ENCODE data around the gene RYR3.
A peak's percentile ranks its signal among the peaks of the same experiment; 100 is the strongest.

Gene RYR3

DNA sequence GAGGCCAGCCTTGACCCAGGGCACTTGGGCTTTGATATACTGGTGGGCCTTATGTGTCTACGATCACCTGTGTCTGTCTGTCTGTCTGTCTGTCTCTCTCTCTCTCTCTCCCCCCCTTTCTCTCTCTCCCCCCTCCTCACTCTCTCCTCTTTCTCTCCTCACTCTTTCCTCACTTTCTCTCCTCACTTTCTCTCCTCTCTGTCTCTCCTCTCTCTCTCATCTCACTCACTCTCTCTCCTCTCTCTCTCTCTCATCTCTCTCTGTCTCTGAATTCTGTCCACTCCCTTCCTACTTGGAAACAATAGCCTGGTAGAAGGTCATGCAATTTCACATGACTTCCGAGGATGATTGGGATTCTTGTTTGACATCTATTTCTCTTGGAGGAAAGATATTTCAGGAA, 388.4 kb downstream of the RYR3 start:
- H3K4me3 ChIP-seq (ENCODE audit: insufficient read depth, low read length, poor library complexity, severe bottlenecking): no peak overlapping the region
- H3K9me3 ChIP-seq (ENCODE audit: insufficient read depth, low read length): no peaks in the 10 kb centered on the region
- no peaks in the 10 kb centered on the region for H3F3A ChIP-seq (ENCODE audit: insufficient read depth)
- H3K9ac ChIP-seq (ENCODE audit: low read length): no peak overlapping the region
- no peaks in the 10 kb centered on the region for H3K9me2 ChIP-seq (replicated peaks; ENCODE audit: insufficient read depth, low read length)
- no peak overlapping the region for H2AFZ ChIP-seq (ENCODE audit: low read depth, low read length, severe bottlenecking)
- no peaks in the 10 kb centered on the region for H3K36me3 ChIP-seq (ENCODE audit: low read length)
- H3K27ac ChIP-seq (ENCODE audit: low read depth, low read length): no peak overlapping the region
- H3K27me3 ChIP-seq (ENCODE audit: low read length): no peaks in the 10 kb centered on the region
- H3K4me2 ChIP-seq (ENCODE audit: low read depth, low read length, poor library complexity, severe bottlenecking): no peak overlapping the region
- H4K20me1 ChIP-seq (ENCODE audit: low read depth, low read length): no peaks in the 10 kb centered on the region
- no peaks in the 10 kb centered on the region for H3K79me2 ChIP-seq (ENCODE audit: insufficient read depth, low read length)
- no peak for TF ChIP-seq EZH2phosphoT487 (conservative IDR thresholded peaks at IDR 0.05; ENCODE audit: low read length)
- TF ChIP-seq, protein P1, sequence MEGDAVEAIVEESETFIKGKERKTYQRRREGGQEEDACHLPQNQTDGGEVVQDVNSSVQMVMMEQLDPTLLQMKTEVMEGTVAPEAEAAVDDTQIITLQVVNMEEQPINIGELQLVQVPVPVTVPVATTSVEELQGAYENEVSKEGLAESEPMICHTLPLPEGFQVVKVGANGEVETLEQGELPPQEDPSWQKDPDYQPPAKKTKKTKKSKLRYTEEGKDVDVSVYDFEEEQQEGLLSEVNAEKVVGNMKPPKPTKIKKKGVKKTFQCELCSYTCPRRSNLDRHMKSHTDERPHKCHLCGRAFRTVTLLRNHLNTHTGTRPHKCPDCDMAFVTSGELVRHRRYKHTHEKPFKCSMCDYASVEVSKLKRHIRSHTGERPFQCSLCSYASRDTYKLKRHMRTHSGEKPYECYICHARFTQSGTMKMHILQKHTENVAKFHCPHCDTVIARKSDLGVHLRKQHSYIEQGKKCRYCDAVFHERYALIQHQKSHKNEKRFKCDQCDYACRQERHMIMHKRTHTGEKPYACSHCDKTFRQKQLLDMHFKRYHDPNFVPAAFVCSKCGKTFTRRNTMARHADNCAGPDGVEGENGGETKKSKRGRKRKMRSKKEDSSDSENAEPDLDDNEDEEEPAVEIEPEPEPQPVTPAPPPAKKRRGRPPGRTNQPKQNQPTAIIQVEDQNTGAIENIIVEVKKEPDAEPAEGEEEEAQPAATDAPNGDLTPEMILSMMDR (IDR thresholded peaks at IDR 0.05; ENCODE audit: insufficient read depth, low read length, poor library complexity, severe bottlenecking): no peak

DNA sequence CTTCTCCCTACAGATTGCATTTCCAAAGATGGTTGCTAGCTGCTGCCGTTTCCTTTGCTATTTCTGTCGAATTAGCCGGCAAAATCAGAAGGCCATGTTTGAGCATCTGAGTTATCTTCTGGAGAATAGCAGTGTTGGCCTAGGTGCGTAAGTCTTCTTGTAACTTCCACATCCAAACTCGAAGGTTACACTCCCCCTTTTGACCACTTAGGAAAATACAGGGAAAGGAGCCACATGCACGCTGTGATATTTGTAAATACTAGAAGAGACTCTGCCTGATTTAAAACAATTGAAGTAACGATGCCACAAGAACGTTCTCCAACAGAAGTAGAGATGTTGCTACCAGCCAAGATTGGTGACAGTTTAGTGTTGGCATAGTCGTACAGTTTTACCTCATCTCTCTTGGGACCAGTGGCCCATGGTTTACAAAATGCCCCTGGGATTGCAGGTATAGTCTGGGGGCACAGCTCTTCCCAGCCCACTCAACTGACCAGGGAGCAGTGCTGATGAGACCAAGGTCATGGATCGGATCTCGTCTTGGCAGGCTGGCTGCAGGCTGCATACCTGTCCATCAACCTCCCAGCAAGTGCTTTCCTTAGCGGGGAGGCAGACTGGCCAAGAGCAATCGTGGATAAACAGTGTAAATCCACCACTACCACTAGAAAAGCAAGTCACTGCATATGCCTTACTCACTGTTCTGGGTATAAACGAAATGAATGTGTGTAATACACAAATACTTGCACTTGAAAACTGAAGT, 389.1 kb downstream of the RYR3 start:
- H3K9ac ChIP-seq (ENCODE audit: low read length): no peak overlapping the region
- no peak overlapping the region for H2AFZ ChIP-seq (ENCODE audit: low read depth, low read length, severe bottlenecking)
- H4K20me1 ChIP-seq (ENCODE audit: low read depth, low read length): no peaks in the 10 kb centered on the region
- no peaks in the 10 kb centered on the region for H3K36me3 ChIP-seq (ENCODE audit: low read length)
- H3K4me2 ChIP-seq (ENCODE audit: low read depth, low read length, poor library complexity, severe bottlenecking): no peak overlapping the region
- no peaks in the 10 kb centered on the region for H3K9me2 ChIP-seq (replicated peaks; ENCODE audit: insufficient read depth, low read length)
- H3K27ac ChIP-seq (ENCODE audit: low read depth, low read length): no peak overlapping the region
- no peaks in the 10 kb centered on the region for H3K9me3 ChIP-seq (ENCODE audit: insufficient read depth, low read length)
- no peaks in the 10 kb centered on the region for H3K79me2 ChIP-seq (ENCODE audit: insufficient read depth, low read length)
- no peak for TF ChIP-seq EZH2phosphoT487 (conservative IDR thresholded peaks at IDR 0.05; ENCODE audit: low read length)
- TF ChIP-seq, protein P1 (IDR thresholded peaks at IDR 0.05; ENCODE audit: insufficient read depth, low read length, poor library complexity, severe bottlenecking): no peak
- no peaks in the 10 kb centered on the region for H3K27me3 ChIP-seq (ENCODE audit: low read length)
- no peaks in the 10 kb centered on the region for H3F3A ChIP-seq (ENCODE audit: insufficient read depth)
- H3K4me3 ChIP-seq (ENCODE audit: insufficient read depth, low read length, poor library complexity, severe bottlenecking): no peak overlapping the region

DNA sequence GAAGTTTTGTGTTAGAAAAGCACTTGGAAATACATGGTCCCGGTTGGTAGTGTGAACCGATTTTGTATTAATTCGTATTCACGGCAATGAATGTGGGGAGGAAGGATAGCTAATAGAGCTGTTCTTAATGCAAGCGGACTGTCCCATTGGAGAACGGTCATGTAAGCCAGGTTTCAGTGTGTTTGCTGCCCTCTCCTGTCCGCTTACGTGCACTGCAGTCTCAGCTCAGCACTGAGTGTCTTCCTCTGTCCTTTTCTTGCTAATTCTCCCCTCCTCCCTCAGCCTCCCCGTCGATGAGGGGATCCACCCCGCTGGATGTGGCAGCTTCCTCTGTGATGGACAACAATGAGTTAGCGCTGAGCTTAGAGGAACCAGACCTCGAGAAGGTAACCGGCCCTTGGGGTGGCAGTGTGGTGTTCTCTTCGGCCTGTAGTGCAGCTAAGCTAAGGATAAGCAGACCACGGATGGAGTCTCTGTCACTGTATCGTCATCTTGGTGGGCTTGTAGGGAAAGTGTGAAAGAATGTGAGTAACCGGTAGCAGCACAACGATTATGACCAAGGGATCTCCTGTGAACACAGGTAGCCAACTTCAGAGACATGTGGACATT, 390.0 kb downstream of the RYR3 start:
- Histone ChIP-seq H3K4me2 (ENCODE audit: low read depth, low read length, poor library complexity, severe bottlenecking) (no peak overlapping the region), H3K27me3 (ENCODE audit: low read length) (no peaks in the 10 kb centered on the region), H3K9ac (ENCODE audit: low read length) (no peak overlapping the region), H2AFZ (ENCODE audit: low read depth, low read length, severe bottlenecking) (no peak overlapping the region), H3K4me3 (ENCODE audit: insufficient read depth, low read length, poor library complexity, severe bottlenecking) (no peak overlapping the region), H3K79me2 (ENCODE audit: insufficient read depth, low read length) (no peaks in the 10 kb centered on the region), H3F3A (ENCODE audit: insufficient read depth) (no peaks in the 10 kb centered on the region), H3K9me2 (replicated peaks; ENCODE audit: insufficient read depth, low read length) (no peaks in the 10 kb centered on the region), H3K36me3 (ENCODE audit: low read length) (no peaks in the 10 kb centered on the region), H3K9me3 (ENCODE audit: insufficient read depth, low read length) (no peaks in the 10 kb centered on the region), H3K27ac (ENCODE audit: low read depth, low read length) (no peak overlapping the region), H4K20me1 (ENCODE audit: low read depth, low read length) (no peaks in the 10 kb centered on the region)
- TF ChIP-seq, protein P1 (IDR thresholded peaks at IDR 0.05; ENCODE audit: insufficient read depth, low read length, poor library complexity, severe bottlenecking): peak; percentile 82
- TF ChIP-seq EZH2phosphoT487 (conservative IDR thresholded peaks at IDR 0.05; ENCODE audit: low read length): no peak

Data from SU-DHL-6 (cell line).